ENCODE results near the gene RABGAP1. TPM values are rescaled to one million over a fixed set of nuclear protein-coding genes. Genes with fewer than 3 reads are reported as not detected.

RABGAP1 gene
- polyA plus RNA-seq, 1 donor from 2014 or later: 67.8 TPM

DNA sequence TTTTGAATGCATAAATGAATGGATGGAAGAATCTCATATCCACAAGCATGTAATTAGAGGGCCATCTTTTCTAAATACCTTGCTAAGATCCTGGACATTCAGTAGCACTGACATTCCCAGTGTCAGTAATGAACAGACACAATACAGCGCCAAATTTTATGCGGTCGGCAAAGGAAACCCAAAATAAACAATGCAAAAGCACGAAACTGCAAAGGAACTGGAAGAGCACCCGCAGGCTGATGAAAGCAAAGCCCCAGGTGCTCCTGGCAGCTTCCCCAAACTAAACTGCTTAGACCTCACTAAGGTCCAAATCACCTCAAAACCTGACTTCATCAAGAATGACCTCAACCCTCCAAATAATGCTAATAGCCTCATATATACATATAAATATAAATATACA lies 194.6 kb downstream of the RABGAP1 start:
- no peak overlapping the region for H3K4me3 ChIP-seq (ENCODE audit: low read length)
- no peaks in the 10 kb centered on the region for H3K9me3 ChIP-seq (ENCODE audit: low read length)
- H3K79me2 ChIP-seq (replicated peaks; ENCODE audit: insufficient read depth, low read length): no peaks in the 10 kb centered on the region
- H4K20me1 ChIP-seq (ENCODE audit: insufficient read depth): no peaks in the 10 kb centered on the region
- peaks cover 9% of the 10 kb centered on the region for H3K36me3 ChIP-seq (ENCODE audit: insufficient read depth, low read length)
- H3K4me2 ChIP-seq (ENCODE audit: low read length): no peak overlapping the region
- TF ChIP-seq EZH2 (IDR thresholded peaks at IDR 0.05; ENCODE audit: borderline replicate concordance, insufficient read depth, low read length, poor library complexity, severe bottlenecking): no peak
- no peak for TF ChIP-seq EP300 (conservative IDR thresholded peaks at IDR 0.05; ENCODE audit: poor library complexity, severe bottlenecking)
- TF ChIP-seq, protein P1, sequence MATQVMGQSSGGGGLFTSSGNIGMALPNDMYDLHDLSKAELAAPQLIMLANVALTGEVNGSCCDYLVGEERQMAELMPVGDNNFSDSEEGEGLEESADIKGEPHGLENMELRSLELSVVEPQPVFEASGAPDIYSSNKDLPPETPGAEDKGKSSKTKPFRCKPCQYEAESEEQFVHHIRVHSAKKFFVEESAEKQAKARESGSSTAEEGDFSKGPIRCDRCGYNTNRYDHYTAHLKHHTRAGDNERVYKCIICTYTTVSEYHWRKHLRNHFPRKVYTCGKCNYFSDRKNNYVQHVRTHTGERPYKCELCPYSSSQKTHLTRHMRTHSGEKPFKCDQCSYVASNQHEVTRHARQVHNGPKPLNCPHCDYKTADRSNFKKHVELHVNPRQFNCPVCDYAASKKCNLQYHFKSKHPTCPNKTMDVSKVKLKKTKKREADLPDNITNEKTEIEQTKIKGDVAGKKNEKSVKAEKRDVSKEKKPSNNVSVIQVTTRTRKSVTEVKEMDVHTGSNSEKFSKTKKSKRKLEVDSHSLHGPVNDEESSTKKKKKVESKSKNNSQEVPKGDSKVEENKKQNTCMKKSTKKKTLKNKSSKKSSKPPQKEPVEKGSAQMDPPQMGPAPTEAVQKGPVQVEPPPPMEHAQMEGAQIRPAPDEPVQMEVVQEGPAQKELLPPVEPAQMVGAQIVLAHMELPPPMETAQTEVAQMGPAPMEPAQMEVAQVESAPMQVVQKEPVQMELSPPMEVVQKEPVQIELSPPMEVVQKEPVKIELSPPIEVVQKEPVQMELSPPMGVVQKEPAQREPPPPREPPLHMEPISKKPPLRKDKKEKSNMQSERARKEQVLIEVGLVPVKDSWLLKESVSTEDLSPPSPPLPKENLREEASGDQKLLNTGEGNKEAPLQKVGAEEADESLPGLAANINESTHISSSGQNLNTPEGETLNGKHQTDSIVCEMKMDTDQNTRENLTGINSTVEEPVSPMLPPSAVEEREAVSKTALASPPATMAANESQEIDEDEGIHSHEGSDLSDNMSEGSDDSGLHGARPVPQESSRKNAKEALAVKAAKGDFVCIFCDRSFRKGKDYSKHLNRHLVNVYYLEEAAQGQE (IDR thresholded peaks at IDR 0.05; ENCODE audit: borderline replicate concordance): no peak
- no peak for TF ChIP-seq RAD21 (conservative IDR thresholded peaks at IDR 0.05)
- TF ChIP-seq MXI1 (conservative IDR thresholded peaks at IDR 0.05; ENCODE audit: poor library complexity, severe bottlenecking): no peak
- TF ChIP-seq, protein P2, sequence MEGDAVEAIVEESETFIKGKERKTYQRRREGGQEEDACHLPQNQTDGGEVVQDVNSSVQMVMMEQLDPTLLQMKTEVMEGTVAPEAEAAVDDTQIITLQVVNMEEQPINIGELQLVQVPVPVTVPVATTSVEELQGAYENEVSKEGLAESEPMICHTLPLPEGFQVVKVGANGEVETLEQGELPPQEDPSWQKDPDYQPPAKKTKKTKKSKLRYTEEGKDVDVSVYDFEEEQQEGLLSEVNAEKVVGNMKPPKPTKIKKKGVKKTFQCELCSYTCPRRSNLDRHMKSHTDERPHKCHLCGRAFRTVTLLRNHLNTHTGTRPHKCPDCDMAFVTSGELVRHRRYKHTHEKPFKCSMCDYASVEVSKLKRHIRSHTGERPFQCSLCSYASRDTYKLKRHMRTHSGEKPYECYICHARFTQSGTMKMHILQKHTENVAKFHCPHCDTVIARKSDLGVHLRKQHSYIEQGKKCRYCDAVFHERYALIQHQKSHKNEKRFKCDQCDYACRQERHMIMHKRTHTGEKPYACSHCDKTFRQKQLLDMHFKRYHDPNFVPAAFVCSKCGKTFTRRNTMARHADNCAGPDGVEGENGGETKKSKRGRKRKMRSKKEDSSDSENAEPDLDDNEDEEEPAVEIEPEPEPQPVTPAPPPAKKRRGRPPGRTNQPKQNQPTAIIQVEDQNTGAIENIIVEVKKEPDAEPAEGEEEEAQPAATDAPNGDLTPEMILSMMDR (IDR thresholded peaks at IDR 0.05; ENCODE audit: poor library complexity, severe bottlenecking): no peak
- TF ChIP-seq POLR2AphosphoS5 (IDR thresholded peaks at IDR 0.05): no peak
- no peak for TF ChIP-seq SMC3 (conservative IDR thresholded peaks at IDR 0.05; ENCODE audit: poor library complexity)
- no peak for TF ChIP-seq TAF1 (IDR thresholded peaks at IDR 0.05; ENCODE audit: low read depth)
- no peaks in the 10 kb centered on the region for H3K9me2 ChIP-seq (ENCODE audit: insufficient read depth, low read length)
- no peaks in the 10 kb centered on the region for H3K27me3 ChIP-seq (ENCODE audit: insufficient read depth, low read depth, low read length)
- no peaks in the 10 kb centered on the region for H3F3A ChIP-seq (ENCODE audit: insufficient read depth, low read length, poor library complexity, severe bottlenecking)
- H2AFZ ChIP-seq (ENCODE audit: low read depth, low read length): no peak overlapping the region
- no peak overlapping the region for H3K27ac ChIP-seq (ENCODE audit: low read length)
- no peak overlapping the region for H3K9ac ChIP-seq (ENCODE audit: low read length)

DNA sequence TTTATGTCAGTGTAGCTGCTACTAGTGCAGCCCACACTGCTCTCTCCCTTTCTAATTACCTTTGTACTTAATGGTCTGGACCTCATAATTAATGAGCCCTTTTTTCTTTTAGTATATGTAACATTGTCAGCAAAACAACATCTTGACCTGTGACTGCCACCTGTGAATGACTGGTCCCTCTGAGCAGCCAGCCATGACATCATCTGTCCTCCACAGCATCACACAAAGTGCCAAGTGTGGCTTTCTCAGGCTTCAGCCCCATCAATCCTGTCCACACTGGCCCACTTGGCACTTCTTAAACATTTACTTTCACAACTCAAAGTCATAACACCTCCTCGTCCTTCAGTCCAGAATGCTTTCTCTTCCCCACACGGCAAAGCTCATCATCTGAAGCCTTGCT lies 197.3 kb downstream of the RABGAP1 start:
- no peaks in the 10 kb centered on the region for H4K20me1 ChIP-seq (ENCODE audit: insufficient read depth)
- H3K36me3 ChIP-seq (ENCODE audit: insufficient read depth, low read length): no peaks in the 10 kb centered on the region
- H3K79me2 ChIP-seq (replicated peaks; ENCODE audit: insufficient read depth, low read length): no peaks in the 10 kb centered on the region
- H3F3A ChIP-seq (ENCODE audit: insufficient read depth, low read length, poor library complexity, severe bottlenecking): no peaks in the 10 kb centered on the region
- no peak overlapping the region for H3K27ac ChIP-seq (ENCODE audit: low read length)
- H3K9ac ChIP-seq (ENCODE audit: low read length): no peak overlapping the region
- no peaks in the 10 kb centered on the region for H3K9me3 ChIP-seq (ENCODE audit: low read length)
- no peak for TF ChIP-seq RAD21 (conservative IDR thresholded peaks at IDR 0.05)
- no peak for TF ChIP-seq SMC3 (conservative IDR thresholded peaks at IDR 0.05; ENCODE audit: poor library complexity)
- TF ChIP-seq, protein P2 (IDR thresholded peaks at IDR 0.05; ENCODE audit: poor library complexity, severe bottlenecking): no peak
- no peak for TF ChIP-seq EP300 (conservative IDR thresholded peaks at IDR 0.05; ENCODE audit: poor library complexity, severe bottlenecking)
- TF ChIP-seq MXI1 (conservative IDR thresholded peaks at IDR 0.05; ENCODE audit: poor library complexity, severe bottlenecking): no peak
- TF ChIP-seq, protein P1 (IDR thresholded peaks at IDR 0.05; ENCODE audit: borderline replicate concordance): no peak
- TF ChIP-seq POLR2AphosphoS5 (IDR thresholded peaks at IDR 0.05): no peak
- no peak for TF ChIP-seq TAF1 (IDR thresholded peaks at IDR 0.05; ENCODE audit: low read depth)
- TF ChIP-seq EZH2 (IDR thresholded peaks at IDR 0.05; ENCODE audit: borderline replicate concordance, insufficient read depth, low read length, poor library complexity, severe bottlenecking): no peak
- no peak overlapping the region for H3K4me2 ChIP-seq (ENCODE audit: low read length)
- H3K4me3 ChIP-seq (ENCODE audit: low read length): no peak overlapping the region
- no peaks in the 10 kb centered on the region for H3K27me3 ChIP-seq (ENCODE audit: insufficient read depth, low read depth, low read length)
- no peaks in the 10 kb centered on the region for H3K9me2 ChIP-seq (ENCODE audit: insufficient read depth, low read length)
- H2AFZ ChIP-seq (ENCODE audit: low read depth, low read length): no peak overlapping the region

Data from neural cell (in vitro differentiated cells).